Calu3 (cell line): ENCODE data around the gene NKIRAS2. TPM values are rescaled to one million over a fixed set of nuclear protein-coding genes. Genes with fewer than 3 reads are reported as not detected.

Experiments
- BruUV-seq: library from RNA; stranded (reverse); fragments of 400-500 nt; replicated peaks from 2 replicates; lab custom pipeline; 2021; lab: Mats Ljungman, UMichigan
- CTCF ChIA-PET: fragments of 300-600 bp; sonication (Branson Sonifier 250); formaldehyde crosslinking; loops from one replicate; lab custom pipeline; 2022; ENCODE audit warnings: antibody characterized with exemption; lab: Charles Lee
- DNase-seq: peaks from one replicate; pipeline ENCODE4 v3.0.0; 2022
- H3K27ac Mint-ChIP-seq: one replicate; pipeline ENCODE4 v1.8.0; 2022; ENCODE audit warnings: mixed read lengths; ENCODE audit not compliant: unreplicated experiment
- H3K27me3 Mint-ChIP-seq: one replicate; pipeline ENCODE4 v1.8.0; 2022; ENCODE audit warnings: mixed read lengths; ENCODE audit not compliant: unreplicated experiment
- H3K36me3 Mint-ChIP-seq: one replicate; pipeline ENCODE4 v1.8.0; 2022; ENCODE audit warnings: mild to moderate bottlenecking, moderate library complexity, mixed read lengths; ENCODE audit not compliant: insufficient read depth, unreplicated experiment
- H3K4me1 Mint-ChIP-seq: one replicate; pipeline ENCODE4 v1.8.0; 2022; ENCODE audit warnings: mild to moderate bottlenecking, low read depth, mixed read lengths; ENCODE audit not compliant: unreplicated experiment
- H3K4me3 Mint-ChIP-seq: one replicate; pipeline ENCODE4 v1.8.0; 2022; ENCODE audit warnings: mild to moderate bottlenecking, low read depth, moderate library complexity, mixed read lengths; ENCODE audit not compliant: unreplicated experiment
- H3K9me3 Mint-ChIP-seq: one replicate; pipeline ENCODE4 v1.8.0; 2022; ENCODE audit warnings: low read depth, mixed read lengths; ENCODE audit not compliant: unreplicated experiment
- CTCF ChIP-seq: fragments of 200-600 bp; IDR thresholded peaks from one replicate; pipeline ENCODE4 v1.8.0; 2022; ENCODE audit warnings: antibody characterized with exemption; ENCODE audit not compliant: unreplicated experiment
- intact Hi-C: fragments of 100-400 bp; cut with micrococcal nuclease; formaldehyde crosslinking; loops from one replicate; pipeline ENCODE4 v1.10.0; 2022; ENCODE audit not compliant: unreplicated experiment
- total RNA-seq: library from RNA; stranded (reverse); gene quantifications from 2 replicates; pipeline ENCODE4 v1.2.3, GENCODE V29; 2022

Gene NKIRAS2
- total RNA-seq, 1 experiment from 2014 or later = 55.7 TPM

GRCh38 chr17:42056635-42057034 is 36.7 kb downstream of the NKIRAS2 start:
- H3K4me3 Mint-ChIP-seq = no peak overlapping the region
- DNase-seq = no peak
- TF ChIP-seq CTCF = no peak
- peaks cover 76% of the 10 kb centered on the region for H3K27me3 Mint-ChIP-seq
- H3K9me3 Mint-ChIP-seq = no peaks in the 10 kb centered on the region
- H3K27ac Mint-ChIP-seq = no peak overlapping the region
- CTCF ChIA-PET = interaction anchor here (1.5 kb wide), 1 partner anchor 9 kb away, joined by 6 read pairs; no protein-coding TSS in a partner anchor
- H3K4me1 Mint-ChIP-seq = no peaks in the 10 kb centered on the region
- intact Hi-C loops = no loop called here
- BruUV-seq = no TSS peak
- H3K36me3 Mint-ChIP-seq = no peaks in the 10 kb centered on the region

GRCh38 chr17:42058063-42058462 is 38.2 kb downstream of the NKIRAS2 start:
- H3K4me3 Mint-ChIP-seq = no peak overlapping the region
- no peak for TF ChIP-seq CTCF
- no peaks in the 10 kb centered on the region for H3K4me1 Mint-ChIP-seq
- intact Hi-C loops = no loop called here
- DNase-seq = no peak
- H3K27me3 Mint-ChIP-seq = peaks cover 76% of the 10 kb centered on the region
- BruUV-seq = no TSS peak
- no peak overlapping the region for H3K27ac Mint-ChIP-seq
- CTCF ChIA-PET = interaction anchor here (0.6 kb wide), 1 partner anchor 92 kb away, joined by 8 read pairs; no protein-coding TSS in a partner anchor
- no peaks in the 10 kb centered on the region for H3K9me3 Mint-ChIP-seq
- no peaks in the 10 kb centered on the region for H3K36me3 Mint-ChIP-seq

GRCh38 chr17:42059815-42060214 is 39.9 kb downstream of the NKIRAS2 start:
- CTCF ChIA-PET = no interaction called here
- H3K4me3 Mint-ChIP-seq = no peak overlapping the region
- H3K27ac Mint-ChIP-seq = no peak overlapping the region
- no TSS peak for BruUV-seq
- no peaks in the 10 kb centered on the region for H3K9me3 Mint-ChIP-seq
- no peaks in the 10 kb centered on the region for H3K4me1 Mint-ChIP-seq
- no peak for TF ChIP-seq CTCF
- no peak for DNase-seq
- H3K36me3 Mint-ChIP-seq = no peaks in the 10 kb centered on the region
- H3K27me3 Mint-ChIP-seq = peaks cover 75% of the 10 kb centered on the region
- intact Hi-C loops = no loop called here

GRCh38 chr17:42060231-42060630 is 40.3 kb downstream of the NKIRAS2 start:
- no peak for TF ChIP-seq CTCF
- CTCF ChIA-PET = no interaction called here
- no peak overlapping the region for H3K4me3 Mint-ChIP-seq

More at GRCh38 chr17:42060231-42060630, 40.3 kb downstream of the NKIRAS2 start:
- Mint-ChIP-seq H3K9me3 (no peaks in the 10 kb centered on the region), H3K4me1 (no peaks in the 10 kb centered on the region), H3K36me3 (no peaks in the 10 kb centered on the region), H3K27ac (no peak overlapping the region), H3K27me3 (peaks cover 71% of the 10 kb centered on the region)
- DNase-seq = no peak
- intact Hi-C loops = no loop called here
- no TSS peak for BruUV-seq
